OCI-LY3 (cell line): Measurements from ENCODE around the gene REXO4.

Source experiments
- H2AFZ ChIP-seq: fragments of 200-600, 300-600 bp; shearing (Covaris generic); 2 replicates; pipeline ENCODE4 v1.6.0; 2014; ENCODE audit warnings: antibody characterized with exemption, low read depth, low read length
- H3K27ac ChIP-seq: fragments of 200-600, 300-600 bp; sonication (generic); 2 replicates; pipeline ENCODE4 v1.5.1; 2014; ENCODE audit warnings: mild to moderate bottlenecking, low read length, moderate library complexity, mixed read lengths
- H3K27me3 ChIP-seq: fragments of 200-600, 300-600 bp; sonication (generic); 2 replicates; pipeline ENCODE4 v1.6.1; 2014; ENCODE audit warnings: low read depth, low read length, mixed read lengths
- H3K36me3 ChIP-seq: fragments of 200-600, 300-600 bp; sonication (generic); replicated peaks from 2 replicates; pipeline ENCODE3; 2014; ENCODE audit warnings: low read depth, low read length, mixed read lengths
- H3K4me1 ChIP-seq: fragments of 300-600, 200-600 bp; sonication (generic); 2 replicates; pipeline ENCODE4 v1.6.1; 2014; ENCODE audit warnings: low read length, mixed read lengths
- H3K4me2 ChIP-seq: fragments of 200-600, 300-600 bp; sonication (generic); 2 replicates; pipeline ENCODE4 v1.6.1; 2014; ENCODE audit warnings: low read length, mixed read lengths
- H3K4me3 ChIP-seq: fragments of 300-600, 200-600 bp; sonication (generic); 2 replicates; pipeline ENCODE4 v1.5.1; 2014; ENCODE audit warnings: antibody characterized with exemption, mild to moderate bottlenecking, low read length, moderate library complexity
- H3K79me2 ChIP-seq: fragments of 300-600, 200-600 bp; shearing (Covaris generic); 2 replicates; pipeline ENCODE4 v1.6.1; 2014; ENCODE audit warnings: mild to moderate bottlenecking, low read length, mixed read lengths
- H3K9ac ChIP-seq: fragments of 300-600, 200-600 bp; shearing (Covaris generic); 2 replicates; pipeline ENCODE4 v1.6.0; 2014; ENCODE audit warnings: mild to moderate bottlenecking, low read length, moderate library complexity
- H3K9me3 ChIP-seq: fragments of 200-600, 300-600 bp; shearing (Covaris generic); 2 replicates; pipeline ENCODE4 v1.6.1; 2014; ENCODE audit warnings: low read length, mixed read lengths; ENCODE audit not compliant: insufficient read depth
- H4K20me1 ChIP-seq: fragments of 200-600, 300-600 bp; sonication (generic); 2 replicates; pipeline ENCODE4 v1.6.1; 2016; ENCODE audit warnings: low read length, mixed read lengths; ENCODE audit not compliant: insufficient read depth
- EZH2phosphoT487 ChIP-seq: fragments of 200-600 bp; shearing (Covaris generic); IDR thresholded peaks from 2 replicates; pipeline ENCODE4 v1.6.1; 2018; ENCODE audit warnings: antibody characterized with exemption, mixed run types, low read depth
- TF ChIP-seq, protein P1 (sequence below): fragments of 200-600, 300-600 bp; sonication (generic); IDR thresholded peaks from 2 replicates; pipeline ENCODE4 v1.5.1; 2014; ENCODE audit warnings: antibody characterized with exemption, low read length, low read depth

REXO4 gene

DNA sequence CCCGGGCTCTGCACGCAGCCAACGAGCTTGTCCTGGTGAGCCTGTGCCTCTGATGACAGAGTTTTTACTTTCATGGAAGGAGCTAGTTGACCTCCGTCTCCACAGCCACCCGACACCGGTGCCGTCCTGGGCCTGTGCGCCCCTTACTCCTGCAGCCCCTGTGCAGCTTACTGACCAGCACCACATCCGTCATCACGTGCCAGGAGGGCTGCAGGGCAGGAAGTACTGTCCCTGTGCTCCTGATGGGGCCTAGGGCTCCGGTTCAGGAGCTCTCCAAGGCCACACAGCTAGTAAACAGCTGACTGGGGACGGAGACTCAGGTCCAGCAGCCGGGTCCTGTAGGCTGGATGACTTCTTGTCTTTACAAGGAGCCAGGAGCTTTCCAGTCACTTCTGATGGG lies 31.5 kb downstream of the REXO4 start:
- no peaks in the 10 kb centered on the region for H3K27me3 ChIP-seq
- H3K9ac ChIP-seq, result no peak overlapping the region
- H3K27ac ChIP-seq, result no peak overlapping the region
- H3K4me2 ChIP-seq, result no peak overlapping the region
- H3K79me2 ChIP-seq, result no peaks in the 10 kb centered on the region
- H3K4me1 ChIP-seq, result no peaks in the 10 kb centered on the region
- H4K20me1 ChIP-seq, result no peaks in the 10 kb centered on the region
- no peak overlapping the region for H3K4me3 ChIP-seq
- H2AFZ ChIP-seq, result no peak overlapping the region
- no peaks in the 10 kb centered on the region for H3K36me3 ChIP-seq
- H3K9me3 ChIP-seq, result no peaks in the 10 kb centered on the region; the same call in 1 of the 2 replicates
- TF ChIP-seq, protein P1, sequence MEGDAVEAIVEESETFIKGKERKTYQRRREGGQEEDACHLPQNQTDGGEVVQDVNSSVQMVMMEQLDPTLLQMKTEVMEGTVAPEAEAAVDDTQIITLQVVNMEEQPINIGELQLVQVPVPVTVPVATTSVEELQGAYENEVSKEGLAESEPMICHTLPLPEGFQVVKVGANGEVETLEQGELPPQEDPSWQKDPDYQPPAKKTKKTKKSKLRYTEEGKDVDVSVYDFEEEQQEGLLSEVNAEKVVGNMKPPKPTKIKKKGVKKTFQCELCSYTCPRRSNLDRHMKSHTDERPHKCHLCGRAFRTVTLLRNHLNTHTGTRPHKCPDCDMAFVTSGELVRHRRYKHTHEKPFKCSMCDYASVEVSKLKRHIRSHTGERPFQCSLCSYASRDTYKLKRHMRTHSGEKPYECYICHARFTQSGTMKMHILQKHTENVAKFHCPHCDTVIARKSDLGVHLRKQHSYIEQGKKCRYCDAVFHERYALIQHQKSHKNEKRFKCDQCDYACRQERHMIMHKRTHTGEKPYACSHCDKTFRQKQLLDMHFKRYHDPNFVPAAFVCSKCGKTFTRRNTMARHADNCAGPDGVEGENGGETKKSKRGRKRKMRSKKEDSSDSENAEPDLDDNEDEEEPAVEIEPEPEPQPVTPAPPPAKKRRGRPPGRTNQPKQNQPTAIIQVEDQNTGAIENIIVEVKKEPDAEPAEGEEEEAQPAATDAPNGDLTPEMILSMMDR, result no peak
- TF ChIP-seq EZH2phosphoT487, result no peak

DNA sequence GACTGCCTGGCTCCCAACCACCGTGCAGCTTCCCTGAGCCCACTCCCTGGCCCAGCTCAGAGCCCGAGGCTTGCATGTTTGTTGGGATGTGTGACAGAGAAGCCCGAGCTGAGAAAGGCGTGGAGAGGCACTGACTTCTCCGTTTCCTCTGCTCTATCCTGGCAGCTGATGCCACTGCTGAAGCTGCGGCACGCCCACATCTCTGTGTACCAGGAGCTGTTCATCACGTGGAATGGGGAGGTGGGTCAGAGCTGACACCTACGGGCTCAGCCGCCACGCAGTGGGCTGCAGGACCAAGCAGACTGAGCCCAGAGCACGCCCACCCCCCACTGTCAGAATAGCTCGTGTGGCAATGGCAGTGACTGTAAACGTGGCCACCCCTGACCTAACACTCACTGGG lies 32.4 kb downstream of the REXO4 start:
- H3K4me1 ChIP-seq, result no peaks in the 10 kb centered on the region
- no peaks in the 10 kb centered on the region for H3K27me3 ChIP-seq
- no peak for TF ChIP-seq EZH2phosphoT487
- TF ChIP-seq, protein P1, result no peak

DNA sequence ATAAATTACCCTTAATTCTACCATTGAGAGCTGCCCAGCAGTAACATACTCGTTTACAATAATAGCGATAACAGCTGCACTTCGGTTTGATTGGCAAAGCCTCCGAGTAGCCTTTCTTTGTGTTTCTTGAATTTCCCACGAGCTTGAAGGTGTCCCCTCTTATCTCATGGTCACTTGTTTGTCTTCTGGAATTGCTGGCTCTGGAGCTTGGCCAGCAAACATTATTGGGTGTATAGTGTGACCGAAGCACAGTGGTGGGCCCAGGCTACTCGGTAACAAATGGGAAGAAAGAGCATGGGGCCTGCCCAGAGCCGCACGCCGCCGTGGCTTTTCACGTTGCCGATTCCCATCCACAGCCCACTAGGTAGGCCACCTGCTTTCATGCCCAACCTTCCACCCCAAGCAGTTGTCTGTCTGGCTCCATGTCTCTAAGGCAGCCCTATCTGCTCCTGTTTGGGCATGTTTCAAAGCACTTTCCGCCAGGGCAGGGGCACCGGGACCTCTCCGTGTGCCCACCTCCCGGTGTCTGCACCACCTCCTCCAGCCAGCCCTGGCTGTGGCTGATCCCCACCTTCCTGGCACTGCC lies 33.0 kb downstream of the REXO4 start:
- H3K79me2 ChIP-seq, result no peaks in the 10 kb centered on the region
- no peaks in the 10 kb centered on the region for H3K36me3 ChIP-seq
- no peaks in the 10 kb centered on the region for H3K27me3 ChIP-seq
- H3K9ac ChIP-seq, result no peak overlapping the region
- H3K4me2 ChIP-seq, result no peak overlapping the region
- H3K9me3 ChIP-seq, result no peaks in the 10 kb centered on the region; the same call in 1 of the 2 replicates
- no peaks in the 10 kb centered on the region for H3K4me1 ChIP-seq
- no peak overlapping the region for H3K27ac ChIP-seq
- H4K20me1 ChIP-seq, result no peaks in the 10 kb centered on the region
- H2AFZ ChIP-seq, result no peak overlapping the region
- H3K4me3 ChIP-seq, result no peak overlapping the region
- TF ChIP-seq, protein P1, result no peak
- no peak for TF ChIP-seq EZH2phosphoT487

More for the DNA sequence above, 32.4 kb downstream of the REXO4 start:
- Histone ChIP-seq H3K9me3 (no peaks in the 10 kb centered on the region; the same call in 1 of the 2 replicates), H3K4me2 (no peak overlapping the region), H3K79me2 (no peaks in the 10 kb centered on the region), H2AFZ (no peak overlapping the region), H4K20me1 (no peaks in the 10 kb centered on the region), H3K27ac (no peak overlapping the region), H3K4me3 (no peak overlapping the region), H3K9ac (no peak overlapping the region), H3K36me3 (no peaks in the 10 kb centered on the region)

DNA sequence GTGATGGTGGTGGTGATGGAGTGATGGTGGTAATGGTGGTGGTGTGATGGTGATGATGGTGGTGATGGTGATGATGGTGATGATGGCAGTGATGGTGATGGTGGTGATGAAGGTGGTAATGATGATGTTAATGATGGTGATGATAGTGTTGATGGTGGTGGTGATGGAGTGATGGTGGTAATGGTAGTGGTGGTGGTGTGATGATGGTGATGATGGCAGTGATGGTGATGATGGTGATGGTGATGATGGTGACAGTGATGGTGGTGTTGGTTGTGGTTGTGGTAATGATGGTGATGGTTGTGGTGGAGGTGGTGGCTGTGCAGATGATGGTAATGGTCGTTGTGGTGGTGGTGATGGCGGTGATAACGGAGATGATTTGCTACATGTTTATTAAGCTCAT lies 34.4 kb downstream of the REXO4 start:
- TF ChIP-seq, protein P1, result no peak
- no peak for TF ChIP-seq EZH2phosphoT487
- H2AFZ ChIP-seq, result no peak overlapping the region
- H3K27ac ChIP-seq, result no peak overlapping the region
- H3K27me3 ChIP-seq, result no peaks in the 10 kb centered on the region
- H4K20me1 ChIP-seq, result no peaks in the 10 kb centered on the region
- no peak overlapping the region for H3K9ac ChIP-seq
- no peak overlapping the region for H3K4me2 ChIP-seq
- no peaks in the 10 kb centered on the region for H3K4me1 ChIP-seq
- H3K79me2 ChIP-seq, result no peaks in the 10 kb centered on the region
- no peaks in the 10 kb centered on the region for H3K36me3 ChIP-seq
- no peak overlapping the region for H3K4me3 ChIP-seq
- no peaks in the 10 kb centered on the region; the same call in 1 of the 2 replicates for H3K9me3 ChIP-seq
